Small intestine (tissue), 4 donors: ENCODE results near the gene STT3A. TPM values are rescaled to one million over a fixed set of nuclear protein-coding genes. Genes with fewer than 3 reads are reported as not detected.

ENCODE experiments used
- polyA plus RNA-seq, 4 donors: library from polyadenylated mRNA; stranded (reverse) in 3 of 4; unstranded in 1 of 4; fragments of 200-250 nt in 3 of 4; fragments of 120-200 nt in 1 of 4; gene quantifications; one replicate each; pipeline versions ENCODE4 v1.2.1 to v1.2.3, GENCODE V29; 2013
- donor health status: healthy with polysubstance abuse.
- donor health status: Bipolar disorder and iron deficiency.
- donor health status: healthy.

STT3A gene
- polyA plus RNA-seq, 4 donors: 16.5 to 195 (median 48.2) TPM

Other genes with a start within 250 kb of the STT3A start
- 10 to 100 TPM in 1 of 4 donors, 1 to 10 TPM in 2, under 1 TPM in 1; 0.89 to 16.0 (median 5.2) TPM for gene FEZ1, start 96.6 kb upstream of the STT3A start, polyA plus RNA-seq
- gene EI24, start 23.4 kb upstream of the STT3A start, polyA plus RNA-seq: 10 to 100 TPM; 39.4 to 91.5 (median 63.2) TPM
- gene CHEK1, start 32.3 kb downstream of the STT3A start, polyA plus RNA-seq: 10 to 100 TPM in 2 of 4 donors, 1 to 10 TPM in 2; 2.7 to 22.6 (median 12.7) TPM
- under 1 TPM in 2 of 4 donors, not detected in 2; 0.07 to 0.19 TPM for gene ACRV1, start 88.0 kb downstream of the STT3A start, polyA plus RNA-seq
- gene PATE1, start 153.4 kb downstream of the STT3A start, polyA plus RNA-seq: not detected
- not detected for gene PATE2, start 186.0 kb downstream of the STT3A start, polyA plus RNA-seq
- not detected for gene PATE3, start 195.3 kb downstream of the STT3A start, polyA plus RNA-seq
- under 1 TPM in 1 of 4 donors, not detected in 3; 0.03 TPM for gene PATE4, start 240.5 kb downstream of the STT3A start, polyA plus RNA-seq